HG03097 (cell line): ENCODE data around the gene KCNMB1.
"Not testable (repeated sequence)": the region's sequence is repeated elsewhere in the genome, so short reads cannot be mapped to it uniquely, and the experiment has no call there.

ENCODE experiments used
- ATAC-seq: cut with Tn5 transposase; IDR thresholded peaks from one replicate; pipeline ENCODE4 v1.9.1; 2021; ENCODE audit not compliant: unreplicated experiment, low FRiP score

The KCNMB1 gene

GRCh38 chr5:170380361-170380951, 8.7 kb downstream of the KCNMB1 start:
- ATAC-seq: no peak

- ATAC-seq: no peak
Measured at GRCh38 chr5:170378740-170379139, 10.4 kb downstream of the KCNMB1 start.

- ATAC-seq: no peak
Measured at GRCh38 chr5:170377027-170377426, 12.1 kb downstream of the KCNMB1 start.

- ATAC-seq: not testable (repeated sequence)
Measured at GRCh38 chr5:170376526-170376925, 12.6 kb downstream of the KCNMB1 start.

GRCh38 chr5:170375283-170375682, 13.9 kb downstream of the KCNMB1 start:
- ATAC-seq: no peak

- ATAC-seq: no peak
Measured at GRCh38 chr5:170372971-170373370, 16.2 kb downstream of the KCNMB1 start.

GRCh38 chr5:170368586-170368985, 20.6 kb downstream of the KCNMB1 start:
- no peak for ATAC-seq

- ATAC-seq: no peak
Measured at GRCh38 chr5:170366276-170366675, 22.9 kb downstream of the KCNMB1 start.

GRCh38 chr5:170365831-170366230, 23.3 kb downstream of the KCNMB1 start:
- no peak for ATAC-seq

GRCh38 chr5:170365011-170365410, 24.2 kb downstream of the KCNMB1 start:
- no peak for ATAC-seq

GRCh38 chr5:170363671-170364070, 25.5 kb downstream of the KCNMB1 start:
- ATAC-seq: no peak

GRCh38 chr5:170362656-170363055, 26.5 kb downstream of the KCNMB1 start:
- ATAC-seq: no peak

GRCh38 chr5:170362102-170362501, 27.1 kb downstream of the KCNMB1 start:
- ATAC-seq: no peak

- ATAC-seq: no peak
Measured at GRCh38 chr5:170361616-170362015, 27.6 kb downstream of the KCNMB1 start.

GRCh38 chr5:170361116-170361515, 28.1 kb downstream of the KCNMB1 start:
- ATAC-seq: no peak

- ATAC-seq: no peak
Measured at GRCh38 chr5:170360709-170361108, 28.5 kb downstream of the KCNMB1 start.

GRCh38 chr5:170357955-170358444, 31.2 kb downstream of the KCNMB1 start:
- no peak for ATAC-seq

GRCh38 chr5:170355601-170356098, 33.5 kb downstream of the KCNMB1 start:
- ATAC-seq: no peak

GRCh38 chr5:170353961-170354360, 35.2 kb downstream of the KCNMB1 start:
- ATAC-seq: no peak

GRCh38 chr5:170353011-170353761, 36.0 kb downstream of the KCNMB1 start:
- no peak for ATAC-seq

GRCh38 chr5:170348137-170348633, 41.0 kb downstream of the KCNMB1 start:
- no peak for ATAC-seq
